CD4-positive, alpha-beta memory T cell (primary cell): ENCODE data around the gene KCNN3. TPM values are rescaled to one million over a fixed set of nuclear protein-coding genes. Genes with fewer than 3 reads are reported as not detected.
A peak's percentile ranks its signal among the peaks of the same experiment; 100 is the strongest.

Source experiments
- CTCF ChIA-PET: fragments of 350-600 bp; sonication (Branson Sonifier 250); formaldehyde crosslinking; loops from one replicate; lab custom pipeline; 2021; ENCODE audit warnings: inconsistent platforms; ENCODE audit not compliant: partially characterized antibody; lab: Charles Lee
- POLR2A ChIA-PET: fragments of 350-600 bp; sonication (Branson Sonifier 250); formaldehyde crosslinking; loops from one replicate; lab custom pipeline; 2021; ENCODE audit not compliant: partially characterized antibody; lab: Charles Lee
- DNase-seq, 5 donors: peaks; one replicate each; pipeline versions ENCODE4 v3.0.0 to v3.0.0-alpha.2; 2020 to 2022; ENCODE audit warnings: mixed read lengths in 1 of 5
- H3K27ac ChIP-seq: one replicate; pipeline ENCODE4 v1.7.0; 2013; ENCODE audit warnings: low read depth, low read length
- H3K27me3 ChIP-seq: 2 replicates; pipeline ENCODE4 v1.7.0; 2013; ENCODE audit warnings: mild to moderate bottlenecking, low read length, moderate library complexity; ENCODE audit not compliant: insufficient read depth
- H3K36me3 ChIP-seq: 2 replicates; pipeline ENCODE4 v1.7.0; 2013; ENCODE audit warnings: mild to moderate bottlenecking, low read length, moderate library complexity; ENCODE audit not compliant: insufficient read depth
- H3K4me1 ChIP-seq: 2 replicates; pipeline ENCODE4 v1.7.0; 2013; ENCODE audit warnings: mild to moderate bottlenecking, low read length, moderate library complexity; ENCODE audit not compliant: insufficient read depth
- H3K4me3 ChIP-seq, 2 donors: one replicate each; pipeline ENCODE4 v1.7.0; 2013; ENCODE audit warnings: low read length in 2 of 2, mild to moderate bottlenecking in 1 of 2
- H3K9me3 ChIP-seq, 2 donors: one replicate each; pipeline ENCODE4 v1.7.0; 2013; ENCODE audit warnings: low read length in 2 of 2, control low read depth in 1 of 2; ENCODE audit not compliant: control insufficient read depth in 1 of 2
- H3K27ac Mint-ChIP-seq, 7 donors: one replicate each; pipeline ENCODE4 v1.8.0; 2020 to 2021; ENCODE audit warnings: mixed read lengths in 7 of 7, mild to moderate bottlenecking in 6 of 7, inconsistent platforms in 3 of 7, moderate library complexity in 3 of 7
- H3K27me3 Mint-ChIP-seq, 2 donors: one replicate each; pipeline ENCODE4 v1.8.0; 2020 to 2021; ENCODE audit warnings: mixed read lengths in 2 of 2
- H3K36me3 Mint-ChIP-seq, 2 donors: one replicate each; pipeline ENCODE4 v1.8.0; 2020 to 2021; ENCODE audit warnings: mixed read lengths in 2 of 2, inconsistent platforms in 1 of 2, mild to moderate bottlenecking in 1 of 2
- H3K4me1 Mint-ChIP-seq, 4 donors: one replicate each; pipeline ENCODE4 v1.8.0; 2020 to 2021; ENCODE audit warnings: mixed read lengths in 4 of 4, mild to moderate bottlenecking in 1 of 4
- H3K4me3 Mint-ChIP-seq, 8 donors: one replicate each; pipeline ENCODE4 v1.8.0; 2020 to 2021; ENCODE audit warnings: mixed read lengths in 8 of 8, mild to moderate bottlenecking in 7 of 8, moderate library complexity in 6 of 8, inconsistent platforms in 3 of 8
- H3K9me3 Mint-ChIP-seq, 8 donors: one replicate each; pipeline ENCODE4 v1.8.0; 2020 to 2021; ENCODE audit warnings: mixed read lengths in 8 of 8, mild to moderate bottlenecking in 5 of 8, inconsistent platforms in 3 of 8, moderate library complexity in 1 of 8
- intact Hi-C: fragments of 100-400 bp; cut with micrococcal nuclease; formaldehyde crosslinking; loops from one replicate; pipeline ENCODE4 v1.15.1; 2023
- polyA plus RNA-seq, 2 donors: library from polyadenylated mRNA; unstranded; fragments of 300-500 nt; fragmentation: Illumina TruSeq; gene quantifications; one replicate each; pipeline ENCODE4 v1.2.3, GENCODE V29; 2021
- total RNA-seq, 2 experiments: library from RNA; stranded (reverse); gene quantifications; one replicate each; pipeline ENCODE4 v1.2.3, GENCODE V29; 2021

The KCNN3 gene
- total and polyA plus RNA-seq, 4 experiments from 2014 or later: 0.06 TPM; not detected in 3

DNA sequence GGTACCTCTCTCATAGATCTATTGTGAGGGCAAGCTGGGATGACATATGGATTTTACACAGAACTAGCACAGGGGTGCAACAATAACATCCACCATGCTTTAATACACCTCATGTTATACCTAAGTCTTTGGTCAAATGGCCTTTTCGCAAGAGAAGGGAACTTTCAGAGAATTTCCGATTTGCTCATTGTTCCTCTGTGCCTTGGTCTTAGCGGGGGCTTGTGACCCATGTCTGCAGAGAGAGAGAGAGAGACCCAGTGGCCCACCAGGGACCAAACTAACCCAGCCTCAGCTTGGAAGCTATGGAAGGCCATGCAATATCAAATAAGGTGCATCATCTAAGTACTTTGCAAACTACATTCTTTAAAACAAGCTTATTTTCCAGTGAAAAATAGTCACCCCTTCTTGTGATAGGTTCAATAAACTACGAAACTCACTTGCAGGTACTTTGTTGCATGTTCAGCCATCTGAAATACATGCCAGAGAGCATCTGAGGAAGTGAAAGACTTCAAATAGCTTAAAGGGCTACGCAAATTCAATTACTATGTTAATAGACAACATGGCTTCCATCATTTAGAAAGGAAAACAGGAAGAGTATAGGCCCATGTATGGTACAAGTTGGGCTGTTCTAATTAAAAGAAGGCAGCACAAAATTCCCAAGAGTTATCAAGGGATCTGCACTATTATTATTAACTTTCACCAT lies 100.7 kb downstream of the KCNN3 start:
- Histone ChIP-seq H3K27ac (no peak overlapping the region), H3K27me3 (no peaks in the 10 kb centered on the region), H3K4me3 (no peak overlapping the region), H3K36me3 (no peaks in the 10 kb centered on the region), H3K4me1 (no peaks in the 10 kb centered on the region), H3K9me3 (no peaks in the 10 kb centered on the region)
- H3K36me3 Mint-ChIP-seq: no peaks in the 10 kb centered on the region
- DNase-seq: no peak
- intact Hi-C loops: loop anchor here (10.0 kb wide), 1 partner anchor 295 kb away; the partner anchor contains the start of gene EFNA4
- H3K4me1 Mint-ChIP-seq: no peaks in the 10 kb centered on the region
- POLR2A ChIA-PET: no interaction called here
- H3K27ac Mint-ChIP-seq: no peak overlapping the region
- H3K4me3 Mint-ChIP-seq: no peak overlapping the region
- CTCF ChIA-PET: interaction anchor here (0.8 to 1.9 kb wide), 4 partner anchors 9 to 109 kb away, joined by 3 to 6 read pairs (median 4); no protein-coding TSS in a partner anchor
- peaks cover 0 to 3% of the 10 kb centered on the region in 2 donors for H3K27me3 Mint-ChIP-seq
- H3K9me3 Mint-ChIP-seq: no peaks in the 10 kb centered on the region

DNA sequence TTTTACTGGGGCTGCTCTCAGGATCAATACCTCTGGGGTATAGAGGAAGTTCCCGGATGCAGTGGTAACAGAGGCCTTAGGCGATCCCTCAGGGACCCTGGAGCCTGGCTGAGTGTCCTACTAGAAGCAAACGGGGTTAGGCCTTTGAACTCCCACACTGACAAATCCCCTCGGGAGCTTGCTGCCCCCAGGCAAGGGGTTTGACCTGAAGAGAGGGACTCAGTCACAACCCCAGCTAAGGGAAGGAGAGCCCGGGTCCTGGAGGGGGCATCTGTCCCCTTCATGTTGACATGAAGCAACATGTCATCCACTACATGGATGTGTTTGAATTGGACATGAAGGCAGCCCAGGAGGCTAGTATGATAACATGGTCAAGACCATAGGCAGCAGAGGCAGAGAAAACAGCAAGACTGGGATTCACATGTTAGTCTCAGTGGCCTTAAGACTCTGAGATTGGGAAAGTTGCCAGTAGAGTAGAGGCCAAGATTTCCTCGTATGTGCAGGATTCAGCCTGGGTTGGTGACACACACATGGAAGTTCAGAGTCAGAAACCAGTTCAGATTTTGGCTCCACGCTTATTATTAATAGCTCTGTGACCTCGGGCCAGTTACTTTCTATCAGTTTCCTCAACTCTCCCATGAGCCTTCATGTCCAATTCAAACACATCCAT lies 101.5 kb downstream of the KCNN3 start:
- no peak for DNase-seq
- Histone ChIP-seq H3K27ac (no peak overlapping the region), H3K36me3 (no peaks in the 10 kb centered on the region), H3K4me3 (no peak overlapping the region), H3K4me1 (no peaks in the 10 kb centered on the region), H3K27me3 (no peaks in the 10 kb centered on the region), H3K9me3 (no peaks in the 10 kb centered on the region)
- CTCF ChIA-PET: interaction anchor here (0.8 to 1.9 kb wide), 5 partner anchors 8 to 208 kb away, joined by 3 to 6 read pairs (median 3); no protein-coding TSS in a partner anchor
- peaks cover 0 to 3% of the 10 kb centered on the region in 2 donors for H3K27me3 Mint-ChIP-seq
- no peaks in the 10 kb centered on the region for H3K4me1 Mint-ChIP-seq
- intact Hi-C loops: loop anchor here (10.0 kb wide), 1 partner anchor 296 kb away; the partner anchor contains the start of gene EFNA4
- no peaks in the 10 kb centered on the region for H3K9me3 Mint-ChIP-seq
- POLR2A ChIA-PET: no interaction called here
- H3K4me3 Mint-ChIP-seq: no peak overlapping the region
- H3K27ac Mint-ChIP-seq: no peak overlapping the region
- no peaks in the 10 kb centered on the region for H3K36me3 Mint-ChIP-seq

DNA sequence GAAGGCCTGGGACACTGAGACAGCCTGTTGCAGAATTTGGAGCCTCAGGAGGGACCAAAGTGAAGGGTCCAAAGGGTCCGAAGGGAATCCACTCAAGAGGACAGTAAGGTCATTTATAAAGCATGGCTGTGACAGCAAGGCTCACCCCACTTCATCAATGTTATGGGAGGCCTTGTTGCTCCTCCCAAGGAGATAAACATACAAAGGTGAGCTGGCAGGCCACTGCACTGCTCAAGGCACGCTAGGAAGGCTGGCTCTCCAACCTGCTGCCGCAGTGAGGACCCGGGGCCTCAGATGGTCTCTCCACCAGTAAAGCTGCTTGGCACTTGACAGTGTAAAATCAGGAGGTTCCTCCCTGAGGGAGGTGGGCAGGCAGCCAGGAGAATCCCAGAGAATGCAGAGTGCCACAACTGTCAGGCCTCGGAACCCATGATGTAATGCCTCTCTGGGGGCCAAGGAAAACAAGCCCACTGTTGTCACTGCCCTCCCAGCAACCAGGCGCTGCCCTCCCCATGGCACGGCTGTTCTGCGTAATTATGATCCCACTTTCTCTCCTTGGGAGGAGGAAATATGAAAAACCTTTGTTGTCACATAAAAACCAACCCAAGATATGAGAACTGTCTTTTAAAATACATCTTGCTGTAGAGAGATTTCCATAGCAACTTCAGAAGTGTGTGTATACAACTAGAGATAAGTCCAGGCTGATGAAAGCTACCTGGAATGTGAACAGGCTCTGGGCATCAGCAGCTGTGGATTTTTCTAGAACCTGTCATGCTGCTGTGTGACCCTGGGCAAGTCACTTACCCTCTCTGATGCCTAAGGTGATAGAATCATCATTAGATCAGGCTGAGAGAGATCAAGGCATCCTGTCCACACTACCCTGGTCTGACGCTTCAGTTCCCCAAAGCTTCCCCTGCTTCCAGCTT lies 102.5 kb downstream of the KCNN3 start:
- CTCF ChIA-PET: interaction anchor here (0.7 to 1.9 kb wide), 4 partner anchors 7 to 207 kb away, joined by 3 to 6 read pairs (median 4); no protein-coding TSS in a partner anchor
- Mint-ChIP-seq H3K4me3 (no peak overlapping the region), H3K36me3 (no peaks in the 10 kb centered on the region), H3K9me3 (no peaks in the 10 kb centered on the region), H3K27me3 (peaks cover 0 to 5% of the 10 kb centered on the region in 2 donors), H3K4me1 (no peaks in the 10 kb centered on the region), H3K27ac (no peak overlapping the region)
- no peak for DNase-seq
- H3K4me3 ChIP-seq: no peak overlapping the region
- H3K27ac ChIP-seq: no peak overlapping the region
- no peaks in the 10 kb centered on the region for H3K4me1 ChIP-seq
- no peaks in the 10 kb centered on the region for H3K36me3 ChIP-seq
- POLR2A ChIA-PET: no interaction called here
- H3K9me3 ChIP-seq: no peaks in the 10 kb centered on the region
- intact Hi-C loops: loop anchor here (10.0 kb wide), 1 partner anchor 297 kb away; the partner anchor contains the start of gene EFNA4
- H3K27me3 ChIP-seq: no peaks in the 10 kb centered on the region

DNA sequence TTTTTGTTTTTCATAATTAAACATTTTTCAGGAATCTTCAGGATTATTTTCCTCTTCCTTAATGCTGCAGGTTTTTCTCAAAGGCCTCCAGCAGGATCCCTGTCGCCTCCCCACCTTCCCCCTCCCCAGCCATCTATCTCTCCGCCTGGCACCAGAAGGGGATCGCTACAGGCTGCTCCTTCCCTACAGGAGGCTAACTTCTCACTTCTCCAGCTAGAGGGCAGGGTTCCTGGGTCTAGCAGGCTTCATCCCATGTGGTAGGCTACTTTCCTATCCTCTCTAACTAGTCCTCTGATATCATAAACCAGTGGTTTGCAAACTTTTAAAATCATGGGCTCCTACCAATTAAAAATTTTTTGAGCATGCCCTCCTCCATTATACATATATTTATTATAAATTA lies 104.1 kb downstream of the KCNN3 start:
- H3K36me3 ChIP-seq: no peaks in the 10 kb centered on the region
- Mint-ChIP-seq H3K4me1 (no peaks in the 10 kb centered on the region), H3K4me3 (no peak overlapping the region), H3K27ac (no peak overlapping the region), H3K27me3 (peaks cover 0 to 9% of the 10 kb centered on the region in 2 donors), H3K36me3 (no peaks in the 10 kb centered on the region), H3K9me3 (no peaks in the 10 kb centered on the region)
- H3K27me3 ChIP-seq: no peaks in the 10 kb centered on the region
- intact Hi-C loops: loop anchor here (1.0 to 10.0 kb wide), 2 partner anchors 25 to 299 kb away; partner anchors contain the start of gene EFNA4
- POLR2A ChIA-PET: no interaction called here
- peak in 1 of 5 donors; percentile 14 for DNase-seq
- CTCF ChIA-PET: interaction anchor here (0.7 kb wide), 1 partner anchor 27 kb away, joined by 3 read pairs; no protein-coding TSS in a partner anchor
- no peak overlapping the region for H3K4me3 ChIP-seq
- no peak overlapping the region for H3K27ac ChIP-seq
- no peaks in the 10 kb centered on the region for H3K9me3 ChIP-seq
- no peaks in the 10 kb centered on the region for H3K4me1 ChIP-seq

DNA sequence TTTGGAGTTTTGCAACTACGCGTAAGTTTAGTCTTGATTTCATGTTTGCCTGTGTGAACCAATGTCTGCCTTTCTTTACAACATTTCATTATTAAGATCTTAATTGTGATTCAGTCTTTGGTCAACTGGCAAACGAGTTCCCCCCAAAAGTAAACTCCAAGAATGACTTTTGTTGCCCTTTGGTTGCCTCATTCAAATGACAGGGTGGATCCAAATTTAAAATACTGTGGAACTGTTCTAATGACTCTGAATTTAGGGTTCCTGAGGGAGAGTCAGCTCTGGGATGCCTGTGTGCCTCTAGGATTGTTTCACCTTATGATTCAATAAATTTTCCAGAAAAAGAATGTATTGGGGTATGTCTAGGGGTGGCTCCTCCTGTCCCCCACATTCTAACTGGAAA lies 105.3 kb downstream of the KCNN3 start:
- intact Hi-C loops: loop anchor here (10.0 kb wide), 1 partner anchor 300 kb away; the partner anchor contains the start of gene EFNA4
- H3K4me1 Mint-ChIP-seq: peaks cover 0 to 6% (median 3%) of the 10 kb centered on the region in 4 donors
- H3K27me3 Mint-ChIP-seq: peaks cover 0 to 9% of the 10 kb centered on the region in 2 donors
- ChIA-PET POLR2A (no interaction called here), CTCF (no interaction called here)
- H3K9me3 Mint-ChIP-seq: no peaks in the 10 kb centered on the region
- H3K9me3 ChIP-seq: no peaks in the 10 kb centered on the region
- no peaks in the 10 kb centered on the region for H3K27me3 ChIP-seq
- H3K4me3 ChIP-seq: no peak overlapping the region
- no peaks in the 10 kb centered on the region for H3K36me3 ChIP-seq
- DNase-seq: no peak
- no peaks in the 10 kb centered on the region for H3K36me3 Mint-ChIP-seq
- H3K4me1 ChIP-seq: peaks cover 5% of the 10 kb centered on the region
- no peak overlapping the region for H3K4me3 Mint-ChIP-seq
- no peak overlapping the region for H3K27ac Mint-ChIP-seq
- H3K27ac ChIP-seq: no peak overlapping the region

DNA sequence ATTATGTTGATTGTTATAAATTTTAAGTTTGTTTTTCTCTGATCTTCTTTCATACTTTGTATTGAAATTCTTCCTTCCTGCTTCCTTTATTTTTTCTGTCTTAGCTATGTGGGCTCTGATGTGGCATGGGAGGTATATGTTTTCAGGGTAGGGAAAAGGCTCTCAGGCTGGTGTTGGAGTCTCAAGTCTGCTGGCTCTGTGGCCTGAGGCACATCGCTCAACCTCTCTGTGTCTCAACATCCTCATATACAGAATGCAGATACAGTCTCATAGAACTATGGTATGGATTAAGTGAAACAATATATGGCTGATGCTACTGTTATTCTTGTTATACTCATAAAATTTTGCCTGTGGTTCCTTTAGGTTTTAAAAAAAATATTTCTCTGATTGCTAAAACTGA lies 105.9 kb downstream of the KCNN3 start:
- Mint-ChIP-seq H3K36me3 (no peaks in the 10 kb centered on the region), H3K4me1 (peaks cover 4 to 12% (median 9%) of the 10 kb centered on the region in 4 donors), H3K9me3 (no peaks in the 10 kb centered on the region), H3K27me3 (peaks cover 0 to 9% of the 10 kb centered on the region in 2 donors), H3K27ac (no peak overlapping the region), H3K4me3 (no peak overlapping the region)
- H3K9me3 ChIP-seq: no peaks in the 10 kb centered on the region
- ChIA-PET POLR2A (no interaction called here), CTCF (no interaction called here)
- H3K27me3 ChIP-seq: no peaks in the 10 kb centered on the region
- intact Hi-C loops: loop anchor here (10.0 kb wide), 1 partner anchor 301 kb away; the partner anchor contains the start of gene EFNA4
- H3K4me1 ChIP-seq: peaks cover 11% of the 10 kb centered on the region
- no peak overlapping the region for H3K27ac ChIP-seq
- no peak for DNase-seq
- H3K36me3 ChIP-seq: no peaks in the 10 kb centered on the region
- no peak overlapping the region for H3K4me3 ChIP-seq
